Karpas-422 (cell line): ENCODE measurements around the gene ZNF593. TPM values are rescaled to one million over a fixed set of nuclear protein-coding genes. Genes with fewer than 3 reads are reported as not detected.

Experiments
- DNase-seq: peaks from one replicate; pipeline ENCODE4 v3.0.0-alpha.2; 2015
- H2AFZ ChIP-seq: fragments of 200-600 bp; sonication (generic); 2 replicates; pipeline ENCODE4 v1.6.1; 2014; ENCODE audit warnings: antibody characterized with exemption, low read length, mixed read lengths
- H3K27ac ChIP-seq: fragments of 200-600 bp; sonication (generic); 2 replicates; pipeline ENCODE4 v1.5.1; 2014; ENCODE audit warnings: mild to moderate bottlenecking, low read length, moderate library complexity
- H3K27me3 ChIP-seq: fragments of 200-600 bp; sonication (generic); 2 replicates; pipeline ENCODE4 v1.6.1; 2014; ENCODE audit warnings: low read length, mixed read lengths
- H3K36me3 ChIP-seq: fragments of 200-600 bp; sonication (generic); 2 replicates; pipeline ENCODE4 v1.6.1; 2014; ENCODE audit warnings: low read length, mixed read lengths; ENCODE audit not compliant: insufficient read depth
- H3K4me1 ChIP-seq: fragments of 200-600 bp; sonication (generic); 2 replicates; pipeline ENCODE4 v1.6.1; 2014; ENCODE audit warnings: mild to moderate bottlenecking, low read length, mixed read lengths
- H3K4me2 ChIP-seq: fragments of 200-600 bp; sonication (generic); 2 replicates; pipeline ENCODE4 v1.6.1; 2014; ENCODE audit warnings: low read length, low read depth, mild to moderate bottlenecking; ENCODE audit not compliant: poor library complexity, severe bottlenecking
- H3K4me3 ChIP-seq: fragments of 200-600 bp; sonication (generic); 2 replicates; pipeline ENCODE4 v1.5.1; 2014; ENCODE audit warnings: mild to moderate bottlenecking, antibody characterized with exemption, low read length, mixed read lengths
- H3K79me2 ChIP-seq: fragments of 200-600 bp; sonication (generic); 2 replicates; pipeline ENCODE4 v1.6.1; 2014; ENCODE audit warnings: mild to moderate bottlenecking, low read length, mixed read lengths
- H3K9ac ChIP-seq: fragments of 200-600 bp; sonication (generic); 2 replicates; pipeline ENCODE4 v1.6.0; 2014; ENCODE audit warnings: low read length
- H3K9me2 ChIP-seq: fragments of 200-600 bp; sonication (generic), shearing (Covaris generic); replicated peaks from 2 replicates; pipeline ENCODE4 v1.6.0; 2014; ENCODE audit warnings: mild to moderate bottlenecking, low read length, moderate library complexity; ENCODE audit not compliant: insufficient read depth
- H3K9me3 ChIP-seq: fragments of 300-700, 200-600 bp; sonication (generic); 2 replicates; pipeline ENCODE4 v1.6.1; 2014; ENCODE audit warnings: low read length, mixed read lengths
- H4K20me1 ChIP-seq: fragments of 200-600 bp; sonication (generic); 2 replicates; pipeline ENCODE4 v1.6.1; 2014; ENCODE audit warnings: mild to moderate bottlenecking, antibody characterized with exemption, low read length, low read depth; ENCODE audit not compliant: insufficient read depth
- total RNA-seq: library from RNA; depleted of rRNA; stranded (reverse); fragments of >200 nt; shearing (Covaris generic); gene quantifications from 2 replicates; pipeline ENCODE4 v1.2.3, GENCODE V29; 2014; ENCODE audit warnings: low replicate concordance

Gene ZNF593
- total RNA-seq, 1 experiment from 2014 or later = 58.5 TPM

DNA sequence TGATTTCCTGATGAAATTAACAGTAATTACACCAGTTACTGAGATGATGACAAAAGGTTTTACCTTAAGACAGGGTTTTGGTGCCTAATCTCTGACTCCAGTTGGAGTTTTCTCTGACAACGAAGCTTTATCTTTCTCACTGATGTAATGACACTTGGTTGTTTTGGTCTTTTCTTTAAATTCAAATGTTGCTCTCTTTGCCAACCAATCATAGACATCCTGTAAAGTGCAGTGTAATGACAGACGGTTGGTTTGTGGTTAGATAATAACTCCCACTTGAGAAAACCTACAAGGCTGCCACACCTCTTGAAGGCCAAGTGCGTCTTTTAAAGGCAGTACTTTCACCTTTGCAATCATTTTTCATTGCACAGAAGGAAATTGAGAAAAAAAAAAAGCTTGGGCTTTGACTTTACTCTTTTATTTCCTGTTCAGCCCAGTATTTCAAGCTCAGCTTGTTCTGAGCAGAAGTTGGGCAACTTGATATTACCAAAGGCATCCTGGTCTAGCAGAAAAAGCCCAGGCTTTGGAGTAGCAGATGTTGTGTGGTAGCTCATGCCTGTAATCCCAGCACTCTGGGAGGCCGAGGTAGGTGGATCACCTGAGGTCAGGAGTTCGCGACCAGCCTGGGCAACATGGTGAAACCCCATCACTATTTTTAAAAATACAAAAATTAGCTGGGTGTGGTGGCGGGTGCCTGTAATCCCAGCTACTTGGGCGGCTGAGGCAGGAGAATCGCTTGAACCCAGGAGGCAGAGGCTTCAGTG is 43.2 kb upstream of the ZNF593 start:
- no peaks in the 10 kb centered on the region for H3K9me2 ChIP-seq
- no peaks in the 10 kb centered on the region for H3K79me2 ChIP-seq
- H3K4me3 ChIP-seq = no peak overlapping the region
- no peaks in the 10 kb centered on the region for H3K9me3 ChIP-seq
- peaks cover 13% of the 10 kb centered on the region for H3K4me1 ChIP-seq
- no peak overlapping the region for H3K4me2 ChIP-seq
- H4K20me1 ChIP-seq = peaks cover 10% of the 10 kb centered on the region; the same call in 1 of the 2 replicates
- H3K36me3 ChIP-seq = peaks cover 9% of the 10 kb centered on the region
- no peak overlapping the region for H2AFZ ChIP-seq
- H3K27me3 ChIP-seq = no peaks in the 10 kb centered on the region
- H3K9ac ChIP-seq = no peak overlapping the region
- no peak overlapping the region for H3K27ac ChIP-seq
- DNase-seq = peak; percentile 61

DNA sequence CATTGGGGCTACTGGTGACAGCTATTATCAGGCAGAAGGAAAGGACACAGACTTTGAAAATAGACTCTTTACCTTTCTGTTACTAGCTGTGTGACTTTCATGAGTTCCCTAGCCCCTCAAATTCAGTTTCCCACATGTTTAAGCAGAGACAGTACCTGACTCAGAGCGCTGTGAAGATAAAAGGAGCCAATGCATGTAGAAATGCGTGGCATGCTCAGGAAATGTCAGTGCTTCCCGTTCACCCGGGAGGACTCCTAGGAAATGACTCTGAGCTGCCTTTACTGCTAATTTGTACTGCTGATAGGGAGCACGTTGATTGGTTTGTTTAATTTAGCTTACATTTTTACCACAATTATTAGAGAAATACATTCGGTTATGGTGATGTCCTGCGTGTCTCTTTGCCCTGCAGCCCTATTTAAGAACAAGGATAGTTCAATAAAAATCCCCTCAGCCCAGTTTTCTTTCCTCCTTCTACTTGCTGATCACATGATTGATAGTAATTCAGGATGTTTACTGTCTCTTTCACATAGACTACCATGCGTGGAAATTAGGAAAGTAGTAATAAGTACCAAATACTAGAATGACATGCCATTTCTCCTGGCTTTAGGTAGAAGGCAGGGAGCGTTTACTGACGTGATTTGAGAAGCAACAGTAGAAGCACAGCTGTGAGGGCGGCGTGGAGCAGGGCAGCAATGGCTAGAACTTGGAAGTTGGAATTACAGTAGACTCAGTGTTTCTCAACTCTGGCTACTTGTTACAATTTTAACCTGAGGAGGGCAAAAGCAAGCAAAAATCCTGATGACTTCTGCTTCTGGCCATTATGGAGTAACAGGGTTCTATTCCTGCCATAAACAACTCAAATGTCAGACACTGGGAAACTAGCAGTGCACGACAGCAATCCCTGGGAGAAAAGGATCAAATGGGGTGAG is 42.2 kb upstream of the ZNF593 start:
- Histone ChIP-seq H3K9ac (no peak overlapping the region), H3K4me3 (no peak overlapping the region)

DNA sequence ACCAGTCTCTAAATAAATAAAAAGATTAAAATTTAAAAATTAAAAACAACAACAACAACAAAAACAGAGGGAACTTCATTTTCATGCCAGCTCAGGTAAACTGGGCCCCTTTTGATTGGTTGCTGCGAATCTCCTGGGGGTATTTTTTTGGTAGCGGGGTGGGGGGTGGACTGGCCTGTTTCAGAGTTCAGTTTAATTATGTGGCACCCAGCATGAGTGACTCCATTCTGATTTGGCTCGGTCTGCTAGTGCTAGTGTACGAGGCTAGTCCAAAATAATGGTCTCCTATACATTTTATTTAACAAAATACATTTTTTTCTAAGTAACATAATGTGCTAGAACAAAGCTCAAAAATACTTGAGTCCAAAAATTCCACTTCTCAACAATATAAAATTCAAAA is 39.9 kb upstream of the ZNF593 start:
- Histone ChIP-seq H3K36me3 (no peaks in the 10 kb centered on the region), H3K27me3 (no peaks in the 10 kb centered on the region), H3K9me3 (no peaks in the 10 kb centered on the region), H3K27ac (no peak overlapping the region), H3K4me2 (no peak overlapping the region), H3K79me2 (no peaks in the 10 kb centered on the region), H2AFZ (no peak overlapping the region), H3K9ac (no peak overlapping the region), H4K20me1 (0 out of 2 replicates have a peak, but pooled peaks cover 5% of the 10 kb centered on the region), H3K9me2 (no peaks in the 10 kb centered on the region), H3K4me3 (no peak overlapping the region), H3K4me1 (peaks cover 17% of the 10 kb centered on the region)
- DNase-seq = no peak

More for the DNA sequence above, 42.2 kb upstream of the ZNF593 start:
- no peak for DNase-seq
- Histone ChIP-seq H3K9me2 (no peaks in the 10 kb centered on the region), H3K4me1 (peaks cover 13% of the 10 kb centered on the region), H3K79me2 (no peaks in the 10 kb centered on the region), H4K20me1 (0 out of 2 replicates have a peak, but pooled peaks cover 10% of the 10 kb centered on the region), H3K36me3 (peaks cover 1% of the 10 kb centered on the region; the same call in 1 of the 2 replicates), H3K27ac (no peak overlapping the region), H2AFZ (no peak overlapping the region), H3K27me3 (no peaks in the 10 kb centered on the region), H3K4me2 (no peak overlapping the region), H3K9me3 (no peaks in the 10 kb centered on the region)

DNA sequence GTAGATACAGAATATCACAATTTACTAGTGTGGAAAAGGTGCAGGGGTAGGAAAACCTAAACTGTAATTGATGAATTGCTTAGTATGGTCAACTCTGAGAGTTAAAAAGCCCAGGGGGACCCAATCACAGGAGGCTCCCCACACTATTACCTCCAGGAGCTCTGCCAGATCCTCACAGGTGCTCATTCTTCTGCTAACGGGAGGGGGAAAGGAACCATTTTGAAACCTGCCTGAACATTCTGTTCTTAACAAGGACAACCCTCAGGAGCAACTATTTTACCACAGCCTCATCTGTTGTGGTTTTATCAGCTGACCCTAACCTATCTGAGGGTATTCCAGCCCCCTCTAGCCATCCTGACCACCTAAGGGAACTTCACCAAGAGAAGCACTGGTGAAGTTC is 39.0 kb upstream of the ZNF593 start:
- DNase-seq = no peak
- H4K20me1 ChIP-seq = no peaks in the 10 kb centered on the region
- no peak overlapping the region for H3K9ac ChIP-seq
- no peaks in the 10 kb centered on the region for H3K9me2 ChIP-seq
- H3K27ac ChIP-seq = no peak overlapping the region
- H3K79me2 ChIP-seq = no peaks in the 10 kb centered on the region
- no peaks in the 10 kb centered on the region for H3K36me3 ChIP-seq
- no peak overlapping the region for H2AFZ ChIP-seq
- H3K4me1 ChIP-seq = peaks cover 14% of the 10 kb centered on the region
- H3K9me3 ChIP-seq = no peaks in the 10 kb centered on the region
- no peak overlapping the region for H3K4me2 ChIP-seq
- no peak overlapping the region for H3K4me3 ChIP-seq
- H3K27me3 ChIP-seq = no peaks in the 10 kb centered on the region

DNA sequence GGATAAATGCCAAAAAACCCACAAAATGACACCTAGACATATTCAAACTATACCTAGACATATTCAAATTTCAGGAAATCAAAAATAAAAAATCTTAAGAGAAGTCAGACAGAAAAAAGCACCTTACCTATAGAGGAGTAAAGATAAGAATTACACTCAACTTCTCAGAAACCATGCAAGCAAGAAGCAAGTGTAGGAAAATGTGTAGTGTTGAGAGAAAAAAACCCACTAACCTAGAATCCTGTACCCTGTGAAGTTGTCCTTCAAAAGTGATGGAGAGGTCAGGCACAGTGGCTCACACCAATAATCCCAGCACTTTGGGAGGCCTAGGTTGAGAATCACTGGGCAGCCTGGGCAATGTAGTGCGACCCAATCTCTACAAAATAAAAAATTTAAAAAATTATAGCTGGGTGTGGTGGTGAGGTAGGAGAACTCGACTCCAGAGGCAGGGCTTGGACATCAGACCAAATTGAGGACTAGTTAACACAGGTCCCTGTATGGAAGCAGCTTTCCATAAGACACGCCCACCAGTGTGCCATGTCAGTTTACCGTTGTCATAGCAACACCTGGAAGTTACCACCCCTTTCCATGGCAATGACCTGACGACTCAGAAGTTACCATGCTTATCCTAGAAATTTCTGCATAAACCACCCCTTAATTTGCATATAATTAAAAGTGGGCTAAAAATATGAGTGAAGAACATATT is 37.4 kb upstream of the ZNF593 start:
- no peaks in the 10 kb centered on the region for H3K27me3 ChIP-seq
- no peaks in the 10 kb centered on the region for H3K79me2 ChIP-seq
- peak; percentile 51 for DNase-seq
- H3K36me3 ChIP-seq = no peaks in the 10 kb centered on the region
- H3K4me1 ChIP-seq = peaks cover 4% of the 10 kb centered on the region
- H3K9ac ChIP-seq = no peak overlapping the region
- H3K9me2 ChIP-seq = no peaks in the 10 kb centered on the region
- H3K27ac ChIP-seq = no peak overlapping the region
- no peaks in the 10 kb centered on the region for H4K20me1 ChIP-seq
- H3K4me2 ChIP-seq = no peak overlapping the region
- no peaks in the 10 kb centered on the region for H3K9me3 ChIP-seq
- no peak overlapping the region for H3K4me3 ChIP-seq
- no peak overlapping the region for H2AFZ ChIP-seq

DNA sequence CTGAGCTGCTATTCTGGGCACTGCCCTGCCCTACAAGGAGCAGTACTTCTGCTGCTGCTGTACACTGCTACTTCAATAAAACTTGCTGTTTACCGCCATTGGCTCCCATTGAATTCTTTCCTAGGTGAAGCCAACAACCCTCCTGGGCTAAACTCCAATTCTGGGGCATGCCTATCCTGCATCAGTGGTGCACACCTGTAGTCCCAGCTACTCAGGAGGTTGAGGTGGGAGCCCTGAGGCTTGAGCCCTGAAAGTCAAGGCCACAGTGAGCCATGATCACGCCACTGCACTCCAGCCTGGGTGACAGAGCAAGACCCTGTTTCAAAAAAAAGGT is 36.9 kb upstream of the ZNF593 start:
- no peak overlapping the region for H2AFZ ChIP-seq
- H3K79me2 ChIP-seq = no peaks in the 10 kb centered on the region
- no peaks in the 10 kb centered on the region for H3K9me3 ChIP-seq
- no peak overlapping the region for H3K27ac ChIP-seq
- no peak overlapping the region for H3K4me2 ChIP-seq
- no peaks in the 10 kb centered on the region for H3K36me3 ChIP-seq
- H3K4me3 ChIP-seq = no peak overlapping the region
- DNase-seq = no peak
- H4K20me1 ChIP-seq = no peaks in the 10 kb centered on the region
- H3K27me3 ChIP-seq = no peaks in the 10 kb centered on the region
- H3K9ac ChIP-seq = no peak overlapping the region
- no peaks in the 10 kb centered on the region for H3K9me2 ChIP-seq
- peaks cover 4% of the 10 kb centered on the region for H3K4me1 ChIP-seq

DNA sequence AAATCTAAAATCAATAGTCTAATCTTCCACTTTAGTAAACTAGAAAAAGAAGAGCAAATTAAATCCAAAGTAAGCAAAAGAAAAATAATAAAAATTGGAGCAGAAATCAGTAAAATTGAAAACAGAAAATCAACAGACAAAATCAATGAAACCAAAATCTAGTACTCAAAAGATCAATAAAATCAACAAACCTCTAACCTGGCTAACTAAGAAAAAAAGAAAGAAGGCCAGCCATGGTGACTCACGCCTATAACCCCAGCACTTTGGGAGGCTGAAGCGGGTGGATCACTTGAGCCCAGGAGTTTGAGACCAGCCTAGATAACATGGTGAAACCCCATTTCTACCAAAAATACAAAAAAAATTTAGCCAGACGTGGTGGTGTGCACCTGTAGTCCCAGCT is 35.2 kb upstream of the ZNF593 start:
- H2AFZ ChIP-seq = no peak overlapping the region
- no peaks in the 10 kb centered on the region for H3K36me3 ChIP-seq
- H3K4me1 ChIP-seq = peaks cover 4% of the 10 kb centered on the region
- no peaks in the 10 kb centered on the region for H3K79me2 ChIP-seq
- H3K4me2 ChIP-seq = no peak overlapping the region
- no peak for DNase-seq
- no peak overlapping the region for H3K4me3 ChIP-seq
- no peak overlapping the region for H3K27ac ChIP-seq
- H3K9ac ChIP-seq = no peak overlapping the region
- no peaks in the 10 kb centered on the region for H3K27me3 ChIP-seq
- H3K9me3 ChIP-seq = no peaks in the 10 kb centered on the region
- no peaks in the 10 kb centered on the region for H4K20me1 ChIP-seq
- H3K9me2 ChIP-seq = no peaks in the 10 kb centered on the region
